Activated T-cell treated with anti-CD3 and anti-CD28 coated beads, Interleukin-2, amount 50 U/mL, for 1 hour (primary cell): ENCODE data around the gene CHD2.

Experiments used
- DNase-seq: peaks from one replicate; pipeline ENCODE4 v3.0.0-alpha.2; 2020

Gene CHD2

DNA sequence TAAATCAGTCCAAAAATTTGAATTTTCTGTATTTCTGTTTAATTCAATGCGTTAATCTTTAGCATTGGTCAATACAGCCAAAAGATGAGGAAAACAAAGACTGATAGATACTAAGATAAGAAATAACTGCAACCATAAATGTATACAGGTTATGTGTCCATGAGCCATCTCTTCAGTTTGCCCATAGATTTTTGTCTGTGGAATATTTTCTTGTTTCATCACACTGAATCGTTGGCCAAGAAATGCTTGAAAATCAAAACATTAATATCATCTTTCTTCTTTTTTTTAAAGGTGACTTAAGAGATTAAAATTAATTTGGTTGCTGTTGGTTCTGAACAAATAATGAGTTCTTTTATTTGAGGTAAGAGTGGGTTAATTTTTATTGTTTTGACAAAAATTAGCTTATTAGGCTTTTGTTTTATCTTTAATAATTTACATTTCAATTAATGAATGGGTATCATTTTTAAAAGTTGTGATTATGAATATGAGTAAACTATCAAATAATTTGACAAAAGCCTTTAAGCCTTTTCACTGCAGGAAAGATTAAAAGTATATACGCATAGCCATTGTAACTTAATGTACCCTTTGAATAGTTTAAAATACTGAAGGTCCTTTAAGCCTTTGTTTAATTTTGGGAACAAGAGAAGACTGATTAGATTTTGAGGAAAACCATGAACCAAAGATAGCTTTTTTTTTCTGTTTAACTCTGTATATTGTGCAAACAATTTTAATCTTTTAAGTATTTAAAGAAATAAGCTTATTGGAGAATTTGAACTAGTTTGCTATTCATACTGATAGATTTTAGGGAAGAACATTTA lies 14.7 kb upstream of the CHD2 start:
- DNase-seq: no peak

DNA sequence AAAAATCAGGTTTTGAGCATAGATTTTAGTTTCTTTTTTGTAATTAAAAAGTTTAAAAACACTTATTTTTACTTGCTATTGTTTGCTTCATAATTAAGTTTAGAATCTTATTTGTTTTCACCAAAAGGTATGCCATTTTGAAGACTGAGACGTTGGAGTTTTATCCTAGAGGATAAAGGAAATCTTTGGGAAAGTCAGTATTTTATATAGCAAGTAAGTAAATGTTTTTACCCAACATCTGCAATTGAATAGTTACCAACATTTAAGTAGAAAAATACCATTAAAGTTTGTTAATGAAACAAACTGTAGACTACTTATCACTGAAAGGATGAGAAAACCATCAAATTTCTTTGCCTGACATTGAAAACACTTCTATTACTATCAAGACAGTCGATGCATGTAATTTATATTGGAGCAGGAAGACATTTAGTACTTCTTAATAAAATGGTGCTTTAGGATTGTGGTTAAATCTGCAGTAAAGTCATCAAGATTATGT lies 14.0 kb upstream of the CHD2 start:
- DNase-seq: no peak

DNA sequence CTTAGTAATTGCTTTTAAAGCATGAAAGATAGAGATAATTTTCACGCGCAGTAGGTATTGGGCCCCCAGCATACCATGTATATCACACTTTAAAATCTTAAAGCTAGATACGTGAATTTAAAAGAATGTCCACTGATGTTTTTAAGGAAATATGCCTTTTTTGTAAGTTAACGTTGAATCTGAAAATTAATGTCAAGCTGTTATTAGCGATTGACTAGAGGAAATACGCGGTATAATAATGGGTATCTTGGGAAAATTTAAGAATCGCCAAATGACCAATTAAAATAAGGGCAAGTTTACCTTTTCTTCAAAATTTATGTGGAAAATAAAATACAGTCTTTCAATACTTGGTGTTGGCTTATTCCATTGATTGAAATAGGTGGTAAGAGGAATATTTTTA lies 13.3 kb upstream of the CHD2 start:
- no peak for DNase-seq

- no peak for DNase-seq
Observed at GRCh38 chr15:92887869-92888268, 12.3 kb upstream of the CHD2 start.

GRCh38 chr15:92889390-92890107 lies 10.6 kb upstream of the CHD2 start:
- no peak for DNase-seq

DNA sequence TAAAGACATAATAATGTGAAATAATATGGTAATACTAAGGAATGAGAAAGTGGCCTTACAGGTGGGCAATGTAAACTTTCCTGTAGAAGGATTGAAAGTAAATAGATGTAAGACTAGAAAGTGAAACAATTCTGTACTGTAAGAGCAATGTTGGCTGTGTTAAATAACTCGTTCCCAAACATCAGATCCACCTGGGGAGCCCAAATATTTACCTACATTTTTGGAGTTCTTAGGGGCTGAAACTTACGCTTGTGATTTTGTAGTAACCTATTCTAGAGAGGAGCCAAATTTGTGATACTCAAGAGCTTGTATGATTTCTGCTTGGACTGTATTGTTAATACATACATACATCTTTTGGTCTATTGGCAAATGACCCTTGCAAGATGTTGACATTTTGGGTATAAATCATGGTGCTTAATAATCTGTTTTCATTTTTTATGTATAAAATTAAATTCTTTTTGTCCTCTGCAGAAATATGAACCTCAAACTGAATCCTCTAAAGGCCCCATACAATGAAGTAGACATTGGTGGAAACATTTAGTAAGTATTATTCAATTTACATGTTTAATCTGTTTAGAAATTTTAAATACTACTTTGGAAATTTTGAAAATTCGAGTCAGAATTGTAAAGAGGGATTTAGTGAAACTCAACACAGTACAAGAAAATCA lies 8.5 kb upstream of the CHD2 start:
- DNase-seq: no peak

DNA sequence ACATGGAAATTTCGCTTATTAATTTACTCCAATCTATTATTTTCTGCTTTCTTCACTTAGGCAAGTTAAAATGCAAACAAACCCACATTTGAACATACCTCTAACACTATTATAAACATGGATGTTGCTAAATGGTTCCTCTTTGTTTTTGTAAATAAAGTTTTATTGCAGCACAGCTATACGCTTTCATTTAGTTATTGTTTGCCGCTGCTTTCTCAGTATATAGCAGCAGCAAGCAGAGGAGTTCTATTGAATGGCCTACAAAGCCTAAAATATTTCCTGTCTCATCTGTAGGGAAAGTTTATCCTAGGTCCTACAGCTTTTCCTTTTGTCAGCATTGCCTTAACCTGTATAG lies 7.9 kb upstream of the CHD2 start:
- no peak for DNase-seq

DNA sequence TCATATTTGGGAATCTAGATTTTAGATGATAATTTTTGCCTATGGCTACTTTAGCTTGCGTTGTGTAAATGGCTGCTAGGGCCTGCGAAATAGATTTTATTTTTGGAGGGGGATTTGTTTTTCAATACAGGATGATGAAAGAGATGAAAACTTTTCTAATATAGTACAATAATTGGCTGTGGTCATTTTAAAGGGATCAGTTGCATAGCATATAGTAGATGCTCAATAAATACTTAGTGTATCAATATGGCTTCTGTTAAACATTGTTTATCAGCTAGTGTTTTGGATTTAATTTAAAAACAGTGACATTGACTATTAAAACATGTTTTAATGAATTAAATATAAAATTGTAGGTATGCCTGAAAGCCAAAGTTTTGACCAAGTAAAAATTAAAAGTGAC lies 6.9 kb upstream of the CHD2 start:
- DNase-seq: no peak

GRCh38 chr15:92896561-92896960 lies 3.6 kb upstream of the CHD2 start:
- DNase-seq: no peak

- DNase-seq: no peak
Observed at GRCh38 chr15:92897620-92898019, 2.5 kb upstream of the CHD2 start.

DNA sequence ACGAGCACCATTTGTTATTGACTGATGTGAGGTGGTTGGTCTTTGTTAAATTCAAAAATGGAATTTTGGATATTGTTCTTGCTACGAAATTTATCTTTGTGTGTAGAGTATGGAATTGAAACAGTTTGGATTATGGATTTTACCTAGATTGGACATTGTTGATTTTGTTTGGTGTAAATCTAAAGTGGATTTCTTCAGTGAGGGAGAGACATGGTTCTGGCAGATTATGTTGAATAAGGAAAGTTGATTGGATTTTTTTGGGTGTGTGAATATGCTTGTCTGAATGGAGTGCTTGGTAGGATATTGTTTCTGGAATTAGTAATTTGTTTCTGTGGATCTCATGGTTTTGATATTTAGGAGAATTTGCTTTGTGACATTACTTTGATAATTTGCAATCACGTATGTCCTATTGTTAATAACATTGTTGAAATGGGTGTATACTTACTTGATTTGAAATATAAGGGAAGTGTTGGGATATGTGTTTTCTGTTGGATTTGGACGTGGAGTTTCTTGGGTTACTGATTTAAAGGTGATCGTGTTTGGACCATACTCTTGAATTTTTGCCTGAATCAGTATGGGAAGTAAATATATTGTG lies 1.0 kb upstream of the CHD2 start:
- DNase-seq: no peak

GRCh38 chr15:92899601-92899947 lies 550 bp upstream of the CHD2 start:
- DNase-seq: no peak

DNA sequence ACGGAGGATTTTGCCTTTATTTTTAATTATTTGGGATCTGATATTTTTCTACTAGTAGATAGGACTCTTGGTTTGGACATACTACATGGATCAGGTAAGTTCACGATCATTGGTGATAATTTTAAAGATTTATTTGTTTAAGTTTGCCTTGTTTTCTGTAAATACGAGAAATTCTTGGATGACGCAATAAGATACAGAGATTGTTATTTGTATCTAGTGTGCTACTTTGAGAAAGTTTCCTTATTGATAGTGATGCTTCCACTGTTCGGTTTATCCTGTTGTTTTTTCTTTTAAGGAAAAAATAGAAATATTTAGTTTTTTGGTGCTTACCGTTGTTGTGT lies 577 bp downstream of the CHD2 start:
- DNase-seq: no peak

DNA sequence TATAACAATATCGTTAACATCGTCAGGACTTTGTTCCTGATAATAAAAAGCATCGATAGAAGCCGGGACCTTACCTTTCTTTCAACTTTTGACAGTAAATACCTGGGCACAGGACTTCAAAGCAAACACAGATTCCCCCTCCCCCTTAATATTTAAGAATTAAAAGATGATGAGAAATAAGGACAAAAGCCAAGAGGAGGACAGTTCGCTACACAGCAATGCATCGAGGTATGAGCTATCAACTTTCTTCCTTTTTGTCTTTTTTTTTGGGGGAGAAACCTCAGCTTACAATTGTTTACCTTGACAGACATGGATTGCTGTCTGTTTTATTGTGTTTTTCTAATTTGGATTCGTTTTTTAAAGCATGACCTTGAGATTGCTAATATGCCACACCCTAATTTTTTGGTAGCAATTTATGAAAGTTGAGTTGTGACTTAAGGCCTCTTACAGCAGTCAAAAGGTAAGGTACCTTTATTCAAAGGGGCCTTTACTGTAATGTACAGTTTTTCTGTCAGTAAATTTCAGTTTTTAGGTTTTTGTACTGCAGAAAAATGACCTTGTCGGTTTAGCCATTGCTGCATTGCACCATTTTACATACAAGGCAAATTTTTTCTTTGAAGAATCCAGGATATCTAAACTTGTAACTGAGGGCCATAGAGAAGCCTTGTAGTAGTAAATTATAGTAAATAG lies 1.1 kb downstream of the CHD2 start:
- DNase-seq: no peak

DNA sequence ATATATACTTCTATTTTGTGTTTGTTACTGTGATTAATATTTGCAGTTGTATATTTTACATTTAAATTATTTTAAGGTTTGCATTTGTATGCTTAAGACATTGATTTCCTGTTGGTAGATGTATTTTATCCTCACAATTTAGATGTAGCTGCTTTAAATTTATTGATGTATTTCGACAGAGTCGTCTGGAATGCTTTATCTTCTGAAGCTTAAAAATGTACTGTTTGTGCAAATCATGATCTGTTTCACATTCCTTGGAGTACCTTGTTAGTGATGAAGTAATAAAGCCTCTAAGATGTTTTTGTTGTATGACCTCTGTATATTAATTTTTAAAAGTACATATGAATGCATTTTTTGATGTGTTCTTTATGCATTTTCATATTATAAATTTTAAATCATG lies 1.9 kb downstream of the CHD2 start:
- DNase-seq: no peak

DNA sequence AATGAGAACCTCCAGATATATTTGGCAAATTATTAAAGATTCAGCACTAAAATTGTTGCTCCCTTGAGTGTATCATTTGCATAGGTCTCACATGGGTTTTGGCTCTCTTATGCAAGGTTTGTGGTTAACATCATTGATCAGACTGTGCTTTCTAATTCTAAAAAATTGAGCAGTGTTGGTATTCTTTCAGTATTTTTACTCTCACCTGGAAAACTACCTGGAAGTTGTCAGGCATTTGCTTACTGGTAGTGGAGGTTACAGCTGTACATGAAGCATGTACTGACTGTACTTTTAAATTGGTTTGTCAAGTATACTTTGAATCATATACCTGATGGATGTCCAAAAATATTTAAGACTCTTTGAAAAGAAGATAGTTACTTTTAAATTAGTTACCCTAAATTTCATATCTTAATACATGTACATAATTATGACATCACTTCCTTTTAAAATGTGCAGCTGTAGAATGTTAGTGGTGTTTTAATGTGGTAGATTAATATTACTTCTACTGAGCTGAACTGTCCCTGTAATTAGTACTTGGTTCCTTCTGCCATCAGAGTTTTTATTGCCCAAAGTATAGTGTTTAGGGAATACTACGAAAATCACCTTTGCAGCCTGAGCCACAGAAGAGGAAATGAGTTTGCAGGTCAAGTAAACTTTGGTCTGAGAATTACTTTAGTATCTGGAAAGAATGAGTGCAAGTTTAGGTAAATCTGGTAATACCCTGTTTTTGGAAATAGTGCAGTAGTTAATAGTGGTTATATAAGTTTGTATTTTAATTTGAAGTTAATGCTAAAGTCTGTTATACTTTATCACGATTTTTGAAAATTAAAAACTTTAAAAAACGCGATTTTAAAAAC lies 2.8 kb downstream of the CHD2 start:
- DNase-seq: no peak

GRCh38 chr15:92903631-92903965 lies 3.5 kb downstream of the CHD2 start:
- DNase-seq: no peak

DNA sequence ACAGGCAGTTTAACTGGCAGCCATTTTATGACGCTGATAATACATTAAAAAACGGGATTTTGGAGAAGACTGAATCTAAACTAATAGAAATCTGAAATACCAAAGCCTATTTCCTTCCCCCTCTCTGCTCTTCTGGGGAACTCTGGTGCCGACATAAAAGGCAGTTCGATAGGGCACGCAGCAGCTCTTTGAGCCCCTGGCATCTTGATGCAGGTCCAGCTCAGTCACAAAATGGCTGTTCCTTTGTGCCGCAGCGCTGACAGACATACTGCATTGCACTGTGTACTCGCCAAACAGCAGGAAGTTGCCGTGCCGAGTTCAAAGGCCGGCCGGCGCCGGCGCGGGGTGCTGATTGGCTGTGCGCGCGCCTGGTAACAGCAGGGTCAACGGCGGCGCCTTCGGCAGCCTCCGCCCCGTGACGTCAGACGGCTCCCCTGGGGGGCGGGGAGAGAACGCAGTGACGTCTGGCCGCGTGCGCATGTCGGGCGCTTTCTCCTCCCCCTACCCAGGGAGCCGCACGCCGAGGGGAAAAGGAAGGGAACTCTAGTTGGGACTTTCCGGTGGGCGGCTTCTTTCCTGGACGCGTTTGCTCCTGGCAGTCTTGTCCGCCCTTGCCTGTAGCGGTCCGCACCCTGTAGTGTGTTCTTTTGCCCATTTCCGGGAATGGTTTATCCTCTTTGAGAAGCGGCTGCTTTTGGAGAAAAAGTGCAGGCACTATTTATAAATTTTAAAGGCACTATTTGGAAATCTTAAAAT lies 4.0 kb downstream of the CHD2 start:
- peak; percentile 99 for DNase-seq

- no peak for DNase-seq
Observed at GRCh38 chr15:92904722-92905571, 4.8 kb downstream of the CHD2 start.

DNA sequence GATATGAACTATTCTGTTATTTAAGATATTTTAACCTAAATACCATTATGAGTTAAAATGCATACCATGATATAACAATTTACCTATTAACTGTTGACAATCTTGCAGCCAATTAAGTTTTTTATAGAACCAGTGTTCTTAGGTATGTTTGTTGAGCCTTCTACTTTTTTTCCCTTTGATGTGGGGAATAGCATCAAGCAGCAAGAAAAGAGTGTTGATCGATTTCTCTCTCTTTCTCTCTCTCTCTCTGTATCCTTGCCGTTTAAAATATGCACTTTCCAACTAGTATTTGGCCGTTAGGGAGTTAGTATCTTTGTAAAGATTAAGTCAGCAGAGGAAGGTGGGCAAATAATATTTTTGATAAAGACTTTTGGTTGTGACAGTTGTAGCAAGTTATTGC lies 5.9 kb downstream of the CHD2 start:
- no peak for DNase-seq
